HepG2 (cell line): ENCODE results near the gene SERPINB1. TPM values are rescaled to one million over a fixed set of nuclear protein-coding genes. Genes with fewer than 3 reads are reported as not detected.

Experiments used
- ATAC-seq: fragments of 200-7000 bp; cut with Tn5 transposase; 3 replicates; pipeline ENCODE4 v1.9.1; 2020; ENCODE audit warnings: mild to moderate bottlenecking, moderate library complexity
- BruUV-seq: library from RNA; stranded (reverse); fragments of 400-500 nt; replicated peaks from 2 replicates; lab custom pipeline; 2021; lab: Mats Ljungman, UMichigan
- CTCF ChIA-PET: fragments of 300-600 bp; formaldehyde crosslinking; extraction: SDS; loops from one replicate; lab custom pipeline; 2021; ENCODE audit warnings: low total read pairs, inconsistent platforms, low intra/inter-chr PET ratio; lab: Yijun Ruan, JAX
- POLR2A ChIA-PET: fragments of 350-600 bp; sonication (Branson Sonifier 250); formaldehyde crosslinking; loops from one replicate; lab custom pipeline; 2020; ENCODE audit warnings: antibody characterized with exemption, inconsistent platforms; lab: Yijun Ruan, JAX
- DNase-seq: peaks from one replicate; pipeline ENCODE4 v3.0.0-alpha.2; 2015; ENCODE audit warnings: low spot score
- FAIRE-seq: peaks from 3 replicates; lab custom pipeline; 2011; peaks lifted over from hg19 to GRCh38; lab: Jason Lieb, UNC
- H2AFZ ChIP-seq: one replicate; pipeline ENCODE4 v1.6.1; 2011; ENCODE audit warnings: low read length, inconsistent platforms
- H3K27ac ChIP-seq: fragments of 300-600 bp; 3 replicates; pipeline ENCODE4 v1.8.0; 2011; ENCODE audit warnings: mixed run types, mild to moderate bottlenecking, mixed read lengths, low read length, inconsistent platforms; ENCODE audit not compliant: insufficient read depth; ENCODE audit errors: extremely low read length
- H3K27me3 ChIP-seq, 2 experiments: fragments of 200-600 bp in 1 of 2; 2 replicates in 1 of 2; 3 replicates in 1 of 2; pipeline versions ENCODE4 v1.6.0 to v1.8.0; 2011; ENCODE audit warnings: low read length in 2 of 2, mild to moderate bottlenecking in 2 of 2, moderate library complexity in 2 of 2, inconsistent platforms in 1 of 2; ENCODE audit not compliant: insufficient read depth in 2 of 2, control insufficient read depth in 1 of 2
- H3K36me3 ChIP-seq, 2 experiments: fragments of 200-600 bp in 1 of 2; replicated peaks in 1 of 2; 2 replicates in 1 of 2; 3 replicates in 1 of 2; pipeline versions ENCODE4 v1.5.1 to v1.8.0; 2011; ENCODE audit warnings: low read length in 2 of 2, inconsistent platforms in 1 of 2; ENCODE audit not compliant: insufficient read depth in 2 of 2, control insufficient read depth in 1 of 2
- H3K4me1 ChIP-seq: 2 replicates; pipeline ENCODE4 v1.5.1; 2012; ENCODE audit warnings: low read length, inconsistent platforms; ENCODE audit not compliant: insufficient read depth
- H3K4me2 ChIP-seq: 2 replicates; pipeline ENCODE4 v1.6.0; 2011; ENCODE audit warnings: low read depth, low read length, inconsistent platforms
- H3K4me3 ChIP-seq, 3 experiments: fragments of 200-600 bp in 1 of 3; sonication (generic), shearing (Covaris generic) in 1 of 3; replicated peaks in 1 of 3; 2 replicates each; pipeline ENCODE4 v1.5.1; 2011 to 2016; ENCODE audit warnings: low read length in 3 of 3, inconsistent platforms in 2 of 3, low read depth in 2 of 3, mild to moderate bottlenecking in 2 of 3, control low read depth in 1 of 3, mixed read lengths in 1 of 3; ENCODE audit not compliant: insufficient read depth in 1 of 3
- H3K79me2 ChIP-seq: one replicate; pipeline ENCODE4 v1.6.1; 2011; ENCODE audit warnings: low read length, inconsistent platforms; ENCODE audit not compliant: insufficient read depth
- H3K9ac ChIP-seq: 2 replicates; pipeline ENCODE4 v1.6.0; 2011; ENCODE audit warnings: mild to moderate bottlenecking, low read depth, low read length, inconsistent platforms; ENCODE audit not compliant: insufficient read depth
- H3K9me3 ChIP-seq: 2 replicates; pipeline ENCODE4 v1.5.1; 2012; ENCODE audit warnings: mild to moderate bottlenecking, low read length
- H4K20me1 ChIP-seq: 2 replicates; pipeline ENCODE4 v1.6.0; 2011; ENCODE audit warnings: inconsistent platforms, mild to moderate bottlenecking, low read length, moderate library complexity; ENCODE audit not compliant: insufficient read depth
- ARHGAP35 ChIP-seq: sonication (generic); formaldehyde crosslinking; IDR thresholded peaks from 2 replicates; pipeline ENCODE4 v1.9.0; 2022; ENCODE audit warnings: mild to moderate bottlenecking, inconsistent platforms, moderate library complexity, missing genetic modification reagents, borderline replicate concordance
- CBFB ChIP-seq: sonication (generic); formaldehyde crosslinking; IDR thresholded peaks from 2 replicates; pipeline ENCODE4 v1.4.0; 2020; ENCODE audit warnings: missing genetic modification reagents
- ISX ChIP-seq: sonication (generic); formaldehyde crosslinking; conservative IDR thresholded peaks from 2 replicates; pipeline ENCODE4 v1.5.0; 2020; ENCODE audit warnings: missing genetic modification reagents
- MATR3 ChIP-seq: sonication (generic); formaldehyde crosslinking; IDR thresholded peaks from 2 replicates; pipeline ENCODE4 v1.4.0; 2020; ENCODE audit warnings: missing genetic modification reagents
- PHB2 ChIP-seq: fragments of 450-650 bp; IDR thresholded peaks from 2 replicates; pipeline ENCODE4 v1.6.1; 2018; ENCODE audit not compliant: partially characterized antibody
- PITX1 ChIP-seq: sonication (generic); formaldehyde crosslinking; IDR thresholded peaks from 2 replicates; pipeline ENCODE4 v1.5.1; 2020; ENCODE audit warnings: mild to moderate bottlenecking, missing genetic modification reagents
- REL ChIP-seq: sonication (generic); formaldehyde crosslinking; conservative IDR thresholded peaks from 2 replicates; pipeline ENCODE4 v1.8.0; 2022; ENCODE audit warnings: mild to moderate bottlenecking, missing genetic modification reagents, moderate library complexity
- TBX2 ChIP-seq: sonication (generic); formaldehyde crosslinking; IDR thresholded peaks from 2 replicates; pipeline ENCODE4 v1.5.0; 2020; ENCODE audit warnings: missing genetic modification reagents, mild to moderate bottlenecking, borderline replicate concordance
- ZC3H13 ChIP-seq: sonication (generic); formaldehyde crosslinking; IDR thresholded peaks from 2 replicates; pipeline ENCODE4 v1.8.1; 2023; ENCODE audit warnings: mild to moderate bottlenecking, missing genetic modification reagents, moderate library complexity
- ZFX ChIP-seq: sonication (generic); formaldehyde crosslinking; IDR thresholded peaks from 2 replicates; pipeline ENCODE4 v1.4.0; 2020; ENCODE audit warnings: mild to moderate bottlenecking, low read depth, missing genetic modification reagents, moderate library complexity
- ZNF292 ChIP-seq: sonication (generic); formaldehyde crosslinking; IDR thresholded peaks from 2 replicates; pipeline ENCODE4 v1.8.1; 2022; ENCODE audit warnings: mild to moderate bottlenecking, low read depth, missing genetic modification reagents, borderline replicate concordance
- ZNF543 ChIP-seq: sonication (generic); formaldehyde crosslinking; IDR thresholded peaks from 2 replicates; pipeline ENCODE4 v1.4.0; 2020; ENCODE audit warnings: mild to moderate bottlenecking, missing genetic modification reagents
- ZNF589 ChIP-seq: sonication (generic); formaldehyde crosslinking; conservative IDR thresholded peaks from 2 replicates; pipeline ENCODE4 v1.8.0; 2022; ENCODE audit warnings: mild to moderate bottlenecking, moderate library complexity, missing genetic modification reagents
- ZNF615 ChIP-seq: sonication (generic); formaldehyde crosslinking; IDR thresholded peaks from 2 replicates; pipeline ENCODE4 v1.5.0; 2020; ENCODE audit warnings: mild to moderate bottlenecking, missing genetic modification reagents, borderline replicate concordance
- ZNF790 ChIP-seq: sonication (generic); formaldehyde crosslinking; IDR thresholded peaks from 2 replicates; pipeline ENCODE4 v1.8.0; 2022; ENCODE audit warnings: missing genetic modification reagents, mild to moderate bottlenecking, borderline replicate concordance
- WGBS: methylation state at CpG from one replicate; pipeline ENCODE4 v1.1.6; 2017; ENCODE audit warnings: low lambda C conversion rate; 5-methylcytosine and 5-hydroxymethylcytosine counted together
- in situ Hi-C: cut with HindIII; loops from 2 replicates; pipeline ENCODE4 v1.10.0; 2017; ENCODE audit warnings: low pct_unique_long_range_greater_than_20kb; ENCODE audit not compliant: extremely low pct_ligation_motif_present
- intact Hi-C: fragments of 100-400 bp; cut with micrococcal nuclease; formaldehyde crosslinking; loops from one replicate; pipeline ENCODE4 v1.10.0; 2022; ENCODE audit not compliant: unreplicated experiment
- polyA plus RNA-seq, 8 experiments: library from polyadenylated mRNA; depleted of rRNA in 3 of 8; stranded (reverse) in 7 of 8; unstranded in 1 of 8; fragments of >200 nt; fragmentation: Illumina TruSeq in 4 of 8; extraction: Trizol in 4 of 8; gene quantifications; 2 replicates each; pipeline versions ENCODE4 v1.2.1 to v1.2.3, GENCODE V29; 2011 to 2016; ENCODE audit warnings: low read depth in 4 of 8, missing spikeins in 1 of 8, mixed read lengths in 1 of 8; ENCODE audit not compliant: insufficient read depth in 1 of 8
- total RNA-seq, 5 experiments: library from RNA; depleted of rRNA; stranded (reverse); fragments of >200 nt; fragmentation: Illumina TruSeq; extraction: Trizol; gene quantifications; 2 replicates each; pipeline ENCODE4 v1.2.3, GENCODE V29; 2016; ENCODE audit warnings: low read depth in 1 of 5
- TF ChIP-seq, protein P1 (sequence below): sonication (generic); formaldehyde crosslinking; IDR thresholded peaks from 2 replicates; pipeline ENCODE4 v1.4.0; 2020; ENCODE audit warnings: mild to moderate bottlenecking, missing genetic modification reagents
- TF ChIP-seq, protein P2 (sequence below): sonication (generic); formaldehyde crosslinking; IDR thresholded peaks from 2 replicates; pipeline ENCODE4 v1.8.0; 2022; ENCODE audit warnings: missing genetic modification reagents, mild to moderate bottlenecking, moderate library complexity, borderline replicate concordance
- TF ChIP-seq, protein P3 (sequence below): IDR thresholded peaks from 2 replicates; pipeline ENCODE4 v1.6.1; 2016

The SERPINB1 gene
- total and polyA plus RNA-seq, 2 of the 13 experiments (the other 11 are each of a cell fraction or from before 2014, with no cell fraction given), result 41.4 to 60.5 TPM

DNA sequence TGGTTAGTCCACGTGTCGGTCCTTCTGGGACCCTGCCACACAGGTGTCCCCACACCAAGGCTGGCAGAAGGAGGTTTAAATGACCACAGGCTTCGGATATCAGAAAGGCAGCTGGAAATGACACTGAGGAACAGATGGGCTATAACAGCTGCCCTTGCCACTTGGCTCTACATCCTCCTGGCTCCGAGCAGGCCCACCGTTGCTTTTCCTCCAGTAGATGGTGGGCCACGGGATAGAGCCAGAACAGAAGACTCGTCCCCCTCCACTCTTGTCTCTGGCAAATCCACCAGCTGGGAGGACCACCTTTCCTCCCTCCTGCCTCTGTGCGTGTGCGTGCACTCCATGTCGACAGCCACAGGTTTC is 58.9 kb downstream of the SERPINB1 start:
- CTCF ChIA-PET, result no interaction called here
- Histone ChIP-seq H3K79me2 (peaks cover 16% of the 10 kb centered on the region), H2AFZ (no peak overlapping the region)

More for the DNA sequence above, 58.9 kb downstream of the SERPINB1 start:
- H3K9me3 ChIP-seq, result no peaks in the 10 kb centered on the region
- no peaks in the 10 kb centered on the region for H3K4me1 ChIP-seq
- ATAC-seq (no peak), FAIRE-seq (no peak), DNase-seq (no peak)
- POLR2A ChIA-PET, result no interaction called here
- no TSS peak for BruUV-seq
- in situ Hi-C loops, result no loop called here
- H3K36me3 ChIP-seq, result peaks cover 27 to 83% of the 10 kb centered on the region in 2 experiments
- H3K27ac ChIP-seq, result no peak overlapping the region
- H3K27me3 ChIP-seq, result no peaks in the 10 kb centered on the region
- 96% methylated on average over 10 of the region's 10 CpGs for WGBS
- H3K4me3 ChIP-seq, result no peak overlapping the region
- no peak overlapping the region for H3K9ac ChIP-seq
- peaks cover 3% of the 10 kb centered on the region; the same call in 1 of the 2 replicates for H4K20me1 ChIP-seq
- TF ChIP-seq ZNF292 (CRISPR knock-in tag), result no peak
- TF ChIP-seq ISX (CRISPR knock-in tag), result no peak
- TF ChIP-seq PHB2, result no peak
- TF ChIP-seq ZNF615 (CRISPR knock-in tag), result no peak
- TF ChIP-seq, protein P1, sequence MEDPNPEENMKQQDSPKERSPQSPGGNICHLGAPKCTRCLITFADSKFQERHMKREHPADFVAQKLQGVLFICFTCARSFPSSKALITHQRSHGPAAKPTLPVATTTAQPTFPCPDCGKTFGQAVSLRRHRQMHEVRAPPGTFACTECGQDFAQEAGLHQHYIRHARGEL (CRISPR knock-in tag), result no peak
- no peak for TF ChIP-seq REL
- TF ChIP-seq, protein P2, sequence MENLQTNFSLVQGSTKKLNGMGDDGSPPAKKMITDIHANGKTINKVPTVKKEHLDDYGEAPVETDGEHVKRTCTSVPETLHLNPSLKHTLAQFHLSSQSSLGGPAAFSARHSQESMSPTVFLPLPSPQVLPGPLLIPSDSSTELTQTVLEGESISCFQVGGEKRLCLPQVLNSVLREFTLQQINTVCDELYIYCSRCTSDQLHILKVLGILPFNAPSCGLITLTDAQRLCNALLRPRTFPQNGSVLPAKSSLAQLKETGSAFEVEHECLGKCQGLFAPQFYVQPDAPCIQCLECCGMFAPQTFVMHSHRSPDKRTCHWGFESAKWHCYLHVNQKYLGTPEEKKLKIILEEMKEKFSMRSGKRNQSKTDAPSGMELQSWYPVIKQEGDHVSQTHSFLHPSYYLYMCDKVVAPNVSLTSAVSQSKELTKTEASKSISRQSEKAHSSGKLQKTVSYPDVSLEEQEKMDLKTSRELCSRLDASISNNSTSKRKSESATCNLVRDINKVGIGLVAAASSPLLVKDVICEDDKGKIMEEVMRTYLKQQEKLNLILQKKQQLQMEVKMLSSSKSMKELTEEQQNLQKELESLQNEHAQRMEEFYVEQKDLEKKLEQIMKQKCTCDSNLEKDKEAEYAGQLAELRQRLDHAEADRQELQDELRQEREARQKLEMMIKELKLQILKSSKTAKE, result no peak
- no peak for TF ChIP-seq MATR3
- no peak for TF ChIP-seq ZFX (CRISPR knock-in tag)
- no peak for TF ChIP-seq ZNF543 (CRISPR knock-in tag)
- TF ChIP-seq ZC3H13 (CRISPR knock-in tag), result no peak
- no peak for TF ChIP-seq TBX2
- no peak for TF ChIP-seq ARHGAP35 (CRISPR knock-in tag)
- TF ChIP-seq ZNF790 (CRISPR knock-in tag), result no peak
- TF ChIP-seq, protein P3, sequence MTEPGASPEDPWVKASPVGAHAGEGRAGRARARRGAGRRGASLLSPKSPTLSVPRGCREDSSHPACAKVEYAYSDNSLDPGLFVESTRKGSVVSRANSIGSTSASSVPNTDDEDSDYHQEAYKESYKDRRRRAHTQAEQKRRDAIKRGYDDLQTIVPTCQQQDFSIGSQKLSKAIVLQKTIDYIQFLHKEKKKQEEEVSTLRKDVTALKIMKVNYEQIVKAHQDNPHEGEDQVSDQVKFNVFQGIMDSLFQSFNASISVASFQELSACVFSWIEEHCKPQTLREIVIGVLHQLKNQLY (CRISPR knock-in tag), result no peak
- TF ChIP-seq PITX1 (CRISPR knock-in tag), result no peak
- no peak for TF ChIP-seq ZNF589 (CRISPR knock-in tag)
- no peak for TF ChIP-seq CBFB (CRISPR knock-in tag)
- H3K4me2 ChIP-seq, result no peak overlapping the region
- intact Hi-C loops, result no loop called here
